ENCODE results near the gene MEIS1. TPM values are rescaled to one million over a fixed set of nuclear protein-coding genes. Genes with fewer than 3 reads are reported as not detected.

The MEIS1 gene
- total RNA-seq, 1 experiment from 2014 or later: 89.4 TPM

GRCh38 chr2:66531567-66531966 is 96.6 kb downstream of the MEIS1 start:
- Histone ChIP-seq H3K27ac (ENCODE audit: low read depth, low read length, poor library complexity, severe bottlenecking) (no peak overlapping the region), H3K4me1 (ENCODE audit: insufficient read depth, low read length, poor library complexity, severe bottlenecking) (peaks cover 56% of the 10 kb centered on the region), H3K9me3 (ENCODE audit: low read depth, low read length, poor library complexity, severe bottlenecking) (no peaks in the 10 kb centered on the region), H3K36me3 (ENCODE audit: insufficient read depth, low read length, poor library complexity, severe bottlenecking) (peaks cover 3% of the 10 kb centered on the region), H3K4me3 (ENCODE audit: low read depth, low read length, poor library complexity, severe bottlenecking) (no peak overlapping the region), H3K27me3 (replicated peaks; ENCODE audit: insufficient read depth, low read depth, low read length, poor library complexity) (no peaks in the 10 kb centered on the region)
- DNase-seq (ENCODE audit: low spot score): no peak
- ChIA-PET CTCF (no interaction called here), POLR2A (ENCODE audit: low non-redundant PET) (no interaction called here)
- TF ChIP-seq, protein P1, sequence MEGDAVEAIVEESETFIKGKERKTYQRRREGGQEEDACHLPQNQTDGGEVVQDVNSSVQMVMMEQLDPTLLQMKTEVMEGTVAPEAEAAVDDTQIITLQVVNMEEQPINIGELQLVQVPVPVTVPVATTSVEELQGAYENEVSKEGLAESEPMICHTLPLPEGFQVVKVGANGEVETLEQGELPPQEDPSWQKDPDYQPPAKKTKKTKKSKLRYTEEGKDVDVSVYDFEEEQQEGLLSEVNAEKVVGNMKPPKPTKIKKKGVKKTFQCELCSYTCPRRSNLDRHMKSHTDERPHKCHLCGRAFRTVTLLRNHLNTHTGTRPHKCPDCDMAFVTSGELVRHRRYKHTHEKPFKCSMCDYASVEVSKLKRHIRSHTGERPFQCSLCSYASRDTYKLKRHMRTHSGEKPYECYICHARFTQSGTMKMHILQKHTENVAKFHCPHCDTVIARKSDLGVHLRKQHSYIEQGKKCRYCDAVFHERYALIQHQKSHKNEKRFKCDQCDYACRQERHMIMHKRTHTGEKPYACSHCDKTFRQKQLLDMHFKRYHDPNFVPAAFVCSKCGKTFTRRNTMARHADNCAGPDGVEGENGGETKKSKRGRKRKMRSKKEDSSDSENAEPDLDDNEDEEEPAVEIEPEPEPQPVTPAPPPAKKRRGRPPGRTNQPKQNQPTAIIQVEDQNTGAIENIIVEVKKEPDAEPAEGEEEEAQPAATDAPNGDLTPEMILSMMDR (conservative IDR thresholded peaks at IDR 0.05; ENCODE audit: low read depth, low read length): no peak
- TF ChIP-seq EZH2 (IDR thresholded peaks at IDR 0.05; ENCODE audit: borderline replicate concordance, low read depth, low read length, poor library complexity, severe bottlenecking): no peak
- intact Hi-C loops (cut with micrococcal nuclease; ENCODE audit: unreplicated experiment): no loop called here
- no TSS peak for BruUV-seq (replicated peaks)

DNA sequence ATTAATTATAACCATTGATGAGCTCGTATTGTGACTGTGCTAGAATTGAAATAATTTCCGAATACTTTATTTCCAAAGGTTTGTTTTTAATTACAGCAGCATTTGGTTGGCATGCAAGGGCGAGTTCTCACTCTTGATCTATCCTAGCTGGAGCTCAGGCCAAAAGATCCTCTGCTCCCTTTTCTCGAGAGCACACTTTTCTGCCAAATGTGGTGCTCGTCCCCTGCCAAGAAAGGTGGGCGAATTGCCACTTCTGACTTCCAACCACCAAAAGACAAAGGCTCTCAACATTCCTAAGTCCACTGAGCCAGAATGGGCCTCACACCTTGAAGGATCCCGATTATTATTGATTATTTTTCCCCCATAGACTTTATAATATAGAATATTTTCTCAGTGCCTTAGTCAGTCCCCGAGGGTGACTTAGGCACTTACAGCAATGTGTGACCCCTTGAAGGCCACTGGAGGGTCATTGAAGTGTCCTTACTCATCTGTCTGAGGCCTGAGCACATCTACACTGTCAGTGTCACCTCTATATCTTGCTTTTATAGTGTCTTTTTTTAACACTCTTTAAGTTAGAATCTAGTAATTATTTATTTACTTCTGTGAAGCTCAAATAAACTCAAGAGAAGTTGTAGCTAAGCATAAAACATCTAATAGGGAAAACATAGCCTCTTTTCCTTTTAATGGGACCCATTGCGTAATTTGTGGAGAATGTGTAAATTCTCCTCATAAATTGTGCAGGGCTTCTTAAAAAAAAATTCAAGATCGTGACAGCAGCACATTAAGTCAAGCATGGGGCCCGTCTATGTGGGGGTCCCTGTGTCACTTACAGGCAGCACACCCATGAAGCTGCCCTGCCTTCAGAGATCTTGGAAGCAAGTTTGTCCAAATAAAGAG is 98.3 kb downstream of the MEIS1 start:
- Histone ChIP-seq H3K27ac (ENCODE audit: low read depth, low read length, poor library complexity, severe bottlenecking) (no peak overlapping the region), H3K4me1 (ENCODE audit: insufficient read depth, low read length, poor library complexity, severe bottlenecking) (peaks cover 66% of the 10 kb centered on the region), H3K36me3 (ENCODE audit: insufficient read depth, low read length, poor library complexity, severe bottlenecking) (peaks cover 3% of the 10 kb centered on the region), H3K9me3 (ENCODE audit: low read depth, low read length, poor library complexity, severe bottlenecking) (no peaks in the 10 kb centered on the region), H3K27me3 (replicated peaks; ENCODE audit: insufficient read depth, low read depth, low read length, poor library complexity) (no peaks in the 10 kb centered on the region), H3K4me3 (ENCODE audit: low read depth, low read length, poor library complexity, severe bottlenecking) (no peak overlapping the region)
- intact Hi-C loops (cut with micrococcal nuclease; ENCODE audit: unreplicated experiment): no loop called here
- DNase-seq (ENCODE audit: low spot score): peak; percentile 21
- BruUV-seq (replicated peaks): no TSS peak
- TF ChIP-seq EZH2 (IDR thresholded peaks at IDR 0.05; ENCODE audit: borderline replicate concordance, low read depth, low read length, poor library complexity, severe bottlenecking): no peak
- TF ChIP-seq, protein P1 (conservative IDR thresholded peaks at IDR 0.05; ENCODE audit: low read depth, low read length): no peak
- CTCF ChIA-PET: no interaction called here
- POLR2A ChIA-PET (ENCODE audit: low non-redundant PET): no interaction called here

- no peak for DNase-seq (ENCODE audit: low spot score)
- Histone ChIP-seq H3K9me3 (ENCODE audit: low read depth, low read length, poor library complexity, severe bottlenecking) (no peaks in the 10 kb centered on the region), H3K36me3 (ENCODE audit: insufficient read depth, low read length, poor library complexity, severe bottlenecking) (peaks cover 2% of the 10 kb centered on the region), H3K27ac (ENCODE audit: low read depth, low read length, poor library complexity, severe bottlenecking) (peak overlapping the region; percentile 51), H3K27me3 (replicated peaks; ENCODE audit: insufficient read depth, low read depth, low read length, poor library complexity) (no peaks in the 10 kb centered on the region), H3K4me1 (ENCODE audit: insufficient read depth, low read length, poor library complexity, severe bottlenecking) (peaks cover 77% of the 10 kb centered on the region), H3K4me3 (ENCODE audit: low read depth, low read length, poor library complexity, severe bottlenecking) (no peak overlapping the region)
- TF ChIP-seq, protein P1 (conservative IDR thresholded peaks at IDR 0.05; ENCODE audit: low read depth, low read length): no peak
- no peak for TF ChIP-seq EZH2 (IDR thresholded peaks at IDR 0.05; ENCODE audit: borderline replicate concordance, low read depth, low read length, poor library complexity, severe bottlenecking)
- intact Hi-C loops (cut with micrococcal nuclease; ENCODE audit: unreplicated experiment): no loop called here
- CTCF ChIA-PET: no interaction called here
- no TSS peak for BruUV-seq (replicated peaks)
- POLR2A ChIA-PET (ENCODE audit: low non-redundant PET): interaction anchor here (0.7 kb wide), 1 partner anchor 888 kb away, joined by 3 read pairs; no protein-coding TSS in a partner anchor
These were observed 99.5 kb downstream of the MEIS1 start for GRCh38 chr2:66534461-66534860.
